ENCODE data around the gene HBG1. TPM values are rescaled to one million over a fixed set of nuclear protein-coding genes. Genes with fewer than 3 reads are reported as not detected.

HBG1 gene
- total RNA-seq, 2 experiments from 2014 or later: not detected

GRCh38 chr11:5226732-5227310, 22.8 kb downstream of the HBG1 start, which contains the start of gene HBB:
Gene HBB, minus strand, starts transcription at chr11:5227071. Its CDS starts 50 bp downstream, at chr11:5227021.
- CTCF ChIA-PET (ENCODE audit: unreplicated experiment): no interaction called here
- no peak within 1 kb of the TSS for H3K27ac ChIP-seq (ENCODE audit: low read depth, low read length, poor library complexity, severe bottlenecking)
- no peaks in the 10 kb centered on the region for H3K4me1 ChIP-seq (ENCODE audit: insufficient read depth, low read length, poor library complexity, severe bottlenecking)
- no peaks in the 10 kb centered on the region for H4K20me1 ChIP-seq (ENCODE audit: insufficient read depth, low read length)
- intact Hi-C loops (cut with micrococcal nuclease; ENCODE audit: unreplicated experiment): no loop called here
- no peaks in the 10 kb centered on the region for H3K36me3 ChIP-seq (ENCODE audit: insufficient read depth, low read length)
- no peaks in the 10 kb centered on the region for H3K9me2 ChIP-seq (ENCODE audit: insufficient read depth, low read length)
- no peak for DNase-seq (ENCODE audit: low spot score)
- POLR2A ChIA-PET: no interaction called here
- H3K4me2 ChIP-seq (ENCODE audit: low read length): no peak within 1 kb of the TSS
- no peak for TF ChIP-seq CTCF (conservative IDR thresholded peaks at IDR 0.05; ENCODE audit: low read length)
- no peak for TF ChIP-seq EZH2phosphoT487 (IDR thresholded peaks at IDR 0.05; ENCODE audit: borderline replicate concordance, low read depth, low read length)
- no peak within 1 kb of the TSS for H2AFZ ChIP-seq (ENCODE audit: low read length)
- no peaks in the 10 kb centered on the region for H3K79me2 ChIP-seq (ENCODE audit: insufficient read depth, low read depth, low read length)
- H3K9me3 ChIP-seq (ENCODE audit: low read length): no peaks in the 10 kb centered on the region
- no peak within 1 kb of the TSS for H3K4me3 ChIP-seq (ENCODE audit: low read depth, low read length, poor library complexity, severe bottlenecking)
- BruUV-seq (replicated peaks): no TSS peak

- CTCF ChIA-PET (ENCODE audit: unreplicated experiment): no interaction called here
- POLR2A ChIA-PET: no interaction called here
- no peaks in the 10 kb centered on the region for H4K20me1 ChIP-seq (ENCODE audit: insufficient read depth, low read length)
- H3K36me3 ChIP-seq (ENCODE audit: insufficient read depth, low read length): no peaks in the 10 kb centered on the region
- H2AFZ ChIP-seq (ENCODE audit: low read length): no peak overlapping the region
- intact Hi-C loops (cut with micrococcal nuclease; ENCODE audit: unreplicated experiment): no loop called here
- no peak overlapping the region for H3K27ac ChIP-seq (ENCODE audit: low read depth, low read length, poor library complexity, severe bottlenecking)
- no peak overlapping the region for H3K4me3 ChIP-seq (ENCODE audit: low read depth, low read length, poor library complexity, severe bottlenecking)
- H3K4me1 ChIP-seq (ENCODE audit: insufficient read depth, low read length, poor library complexity, severe bottlenecking): no peaks in the 10 kb centered on the region
- no TSS peak for BruUV-seq (replicated peaks)
- H3K79me2 ChIP-seq (ENCODE audit: insufficient read depth, low read depth, low read length): no peaks in the 10 kb centered on the region
- no peaks in the 10 kb centered on the region for H3K9me2 ChIP-seq (ENCODE audit: insufficient read depth, low read length)
- DNase-seq (ENCODE audit: low spot score): no peak
- H3K4me2 ChIP-seq (ENCODE audit: low read length): no peak overlapping the region
- no peak for TF ChIP-seq EZH2phosphoT487 (IDR thresholded peaks at IDR 0.05; ENCODE audit: borderline replicate concordance, low read depth, low read length)
- no peak for TF ChIP-seq CTCF (conservative IDR thresholded peaks at IDR 0.05; ENCODE audit: low read length)
- no peaks in the 10 kb centered on the region for H3K9me3 ChIP-seq (ENCODE audit: low read length)
Observed at GRCh38 chr11:5225480-5225871, 24.2 kb downstream of the HBG1 start.

GRCh38 chr11:5224538-5225479, 24.8 kb downstream of the HBG1 start:
- no peak for DNase-seq (ENCODE audit: low spot score)
- no peaks in the 10 kb centered on the region for H3K36me3 ChIP-seq (ENCODE audit: insufficient read depth, low read length)
- intact Hi-C loops (cut with micrococcal nuclease; ENCODE audit: unreplicated experiment): no loop called here
- no peak overlapping the region for H2AFZ ChIP-seq (ENCODE audit: low read length)
- no peak for TF ChIP-seq EZH2phosphoT487 (IDR thresholded peaks at IDR 0.05; ENCODE audit: borderline replicate concordance, low read depth, low read length)
- TF ChIP-seq CTCF (conservative IDR thresholded peaks at IDR 0.05; ENCODE audit: low read length): no peak
- no peak overlapping the region for H3K4me3 ChIP-seq (ENCODE audit: low read depth, low read length, poor library complexity, severe bottlenecking)
- H3K9me3 ChIP-seq (ENCODE audit: low read length): no peaks in the 10 kb centered on the region
- no TSS peak for BruUV-seq (replicated peaks)
- no peaks in the 10 kb centered on the region for H3K4me1 ChIP-seq (ENCODE audit: insufficient read depth, low read length, poor library complexity, severe bottlenecking)
- no peaks in the 10 kb centered on the region for H3K79me2 ChIP-seq (ENCODE audit: insufficient read depth, low read depth, low read length)
- H4K20me1 ChIP-seq (ENCODE audit: insufficient read depth, low read length): no peaks in the 10 kb centered on the region
- no peaks in the 10 kb centered on the region for H3K9me2 ChIP-seq (ENCODE audit: insufficient read depth, low read length)
- H3K27ac ChIP-seq (ENCODE audit: low read depth, low read length, poor library complexity, severe bottlenecking): no peak overlapping the region
- H3K4me2 ChIP-seq (ENCODE audit: low read length): no peak overlapping the region
- ChIA-PET CTCF (ENCODE audit: unreplicated experiment) (no interaction called here), POLR2A (no interaction called here)

Data from OCI-LY7 (cell line).